K562 (cell line): ENCODE results near the gene TEX14. TPM values are rescaled to one million over a fixed set of nuclear protein-coding genes. Genes with fewer than 3 reads are reported as not detected.

Experiments used
- CBX1 ChIP-seq: sonication (generic); IDR thresholded peaks from 2 replicates; pipeline ENCODE4 v1.6.1; 2016; ENCODE audit warnings: antibody characterized with exemption, low read depth, mild to moderate bottlenecking
- CLOCK ChIP-seq: fragments of 250-450 bp; sonication (Bioruptor Pico); IDR thresholded peaks from 2 replicates; pipeline ENCODE4 v1.4.0; 2020; ENCODE audit warnings: mild to moderate bottlenecking, moderate library complexity, borderline replicate concordance
- CREB3L1 ChIP-seq: fragments of 450-650 bp; IDR thresholded peaks from 2 replicates; pipeline ENCODE4 v1.6.1; 2014; ENCODE audit warnings: low read depth, mild to moderate bottlenecking, moderate library complexity, borderline replicate concordance
- DEAF1 ChIP-seq: fragments of 450-650 bp; formaldehyde crosslinking; IDR thresholded peaks from 2 replicates; pipeline ENCODE4 v1.4.0; 2020; ENCODE audit warnings: mild to moderate bottlenecking, moderate library complexity
- HNRNPLL ChIP-seq: fragments of 200-400 bp; formaldehyde crosslinking; IDR thresholded peaks from 2 replicates; pipeline ENCODE4 v1.6.1; 2017; ENCODE audit warnings: low read length, low read depth, mild to moderate bottlenecking; ENCODE audit not compliant: poor library complexity, severe bottlenecking
- HNRNPUL1 ChIP-seq: fragments of 200-400 bp; formaldehyde crosslinking; IDR thresholded peaks from 2 replicates; pipeline ENCODE4 v1.6.1; 2017; ENCODE audit warnings: low read length
- ID3 ChIP-seq, 2 experiments: fragments of 250-450 bp in 1 of 2; fragments of 450-650 bp in 1 of 2; sonication (Bioruptor Pico) in 1 of 2; IDR thresholded peaks; 2 replicates each; pipeline versions ENCODE4 v1.6.1 to v1.8.0; 2016 to 2021; ENCODE audit warnings: mild to moderate bottlenecking in 2 of 2, moderate library complexity in 2 of 2, missing compliant biosample characterization in 1 of 2, missing genetic modification characterization in 1 of 2
- KDM5B ChIP-seq: fragments of 200-600 bp; sonication (generic); IDR thresholded peaks from 2 replicates; pipeline ENCODE4 v1.6.1; 2012; ENCODE audit warnings: low read depth, mild to moderate bottlenecking, moderate library complexity, low read length, control low read depth, inconsistent platforms; ENCODE audit not compliant: insufficient replicate concordance
- L3MBTL2 ChIP-seq: fragments of 450-650 bp; IDR thresholded peaks from 2 replicates; pipeline ENCODE4 v1.6.1; 2016; ENCODE audit warnings: mild to moderate bottlenecking, moderate library complexity
- NFE2L1 ChIP-seq: fragments of 450-650 bp; IDR thresholded peaks from 2 replicates; pipeline ENCODE4 v1.6.1; 2016; ENCODE audit warnings: missing genetic modification characterization, low read depth, mild to moderate bottlenecking, missing compliant biosample characterization, moderate library complexity, borderline replicate concordance
- NFIX ChIP-seq: fragments of 250-450 bp; sonication (Bioruptor Pico); IDR thresholded peaks from 2 replicates; pipeline ENCODE4 v1.4.0; 2020; ENCODE audit warnings: low read depth, mild to moderate bottlenecking, moderate library complexity
- PHB ChIP-seq: fragments of 250-450 bp; sonication (Bioruptor Pico); IDR thresholded peaks from 2 replicates; pipeline ENCODE4 v1.5.0; 2021
- THRA ChIP-seq: fragments of 450-650 bp; IDR thresholded peaks from 2 replicates; pipeline ENCODE4 v1.6.1; 2017; ENCODE audit warnings: mild to moderate bottlenecking, moderate library complexity
- TRIM24 ChIP-seq, 2 experiments: fragments of 450-650 bp; IDR thresholded peaks; 2 replicates each; pipeline ENCODE4 v1.6.1; 2016
- TSC22D4 ChIP-seq: fragments of 450-650 bp; IDR thresholded peaks from 2 replicates; pipeline ENCODE4 v1.6.1; 2016; ENCODE audit warnings: missing genetic modification characterization, missing biosample characterization, control low read depth
- ZNF551 ChIP-seq: fragments of 250-450 bp; sonication (Bioruptor Pico); IDR thresholded peaks from 2 replicates; pipeline ENCODE4 v1.5.0; 2021; ENCODE audit warnings: mild to moderate bottlenecking, moderate library complexity
- polyA plus RNA-seq, 8 experiments: library from polyadenylated mRNA; depleted of rRNA in 4 of 8; stranded (reverse) in 5 of 8; unstranded in 3 of 8; fragments of >200 nt; fragmentation: Nextera tagmentation in 2 of 8; fragmentation: Illumina TruSeq in 1 of 8; extraction: Ambion mirVana in 2 of 8; extraction: Trizol in 1 of 8; gene quantifications; 2 replicates each; pipeline versions ENCODE4 v1.2.1 to v1.2.3, GENCODE V29; 2011 to 2014; ENCODE audit warnings: inconsistent platforms in 1 of 8, missing spikeins in 1 of 8
- total RNA-seq, 7 experiments: library from RNA; depleted of rRNA in 6 of 7; stranded (reverse); fragments of >200 nt in 6 of 7; fragmentation: Illumina TruSeq in 2 of 7; extraction: Trizol in 2 of 7; gene quantifications; 2 replicates each; pipeline versions ENCODE4 v1.2.1 to v1.2.3, GENCODE V29; 2011 to 2021; ENCODE audit warnings: low replicate concordance in 1 of 7

The TEX14 gene
- total and polyA plus RNA-seq, 9 of the 15 experiments (the other 6 are each of a cell fraction or from before 2014, with no cell fraction given), result 0.05 to 0.12 (median 0.09) TPM; not detected in 1

DNA sequence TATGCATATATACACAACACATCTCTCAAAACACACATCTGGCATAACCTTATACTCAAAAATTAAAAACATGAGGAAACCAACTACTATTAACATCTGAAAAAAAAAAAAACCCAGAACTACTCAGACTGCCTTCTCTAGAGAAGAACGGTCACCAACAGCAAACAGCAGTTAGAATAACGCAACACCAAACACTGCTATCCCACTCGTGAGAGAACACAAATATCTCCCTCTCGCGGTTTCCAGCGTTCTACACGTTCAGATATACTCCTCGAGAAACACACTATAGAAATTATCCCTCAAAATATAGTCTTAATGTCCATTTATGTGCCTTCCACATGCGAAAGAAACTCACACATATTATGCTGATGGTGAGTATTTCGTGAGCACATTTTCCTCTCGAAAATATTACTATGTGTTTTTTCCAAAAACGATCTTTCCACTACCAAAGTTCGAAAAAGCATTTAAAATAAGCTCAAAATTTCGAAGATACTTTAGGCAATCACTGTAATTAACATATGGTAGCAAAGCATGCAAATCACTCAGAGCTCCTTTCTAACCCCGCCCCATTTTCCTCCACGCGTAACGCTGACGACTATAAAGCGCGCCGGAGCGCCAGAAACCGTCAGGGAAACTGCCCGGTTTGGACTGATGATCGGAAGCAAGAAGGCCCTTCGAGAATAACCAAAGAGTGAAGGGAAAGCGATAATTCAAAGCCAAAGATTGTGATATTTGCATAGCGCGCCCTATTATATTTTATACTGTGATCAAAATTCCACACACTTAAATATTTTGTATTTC is 60.1 kb downstream of the TEX14 start (continued):
- TF ChIP-seq DEAF1 (CRISPR knock-in tag) (peak; percentile 95), THRA (no peak), HNRNPUL1 (peak; percentile 94), ZNF551 (CRISPR knock-in tag) (peak; percentile 98), CBX1 (peak; percentile 100), TRIM24 (IDR thresholded peaks at IDR 0.05) (peak; percentile 85 to 86), NFE2L1 (tag) (no peak), KDM5B (peak; percentile 100), CREB3L1 (peak; percentile 84), CLOCK (CRISPR knock-in tag) (no peak), ID3 (CRISPR knock-in tag; IDR thresholded peaks at IDR 0.05) (no peak), ID3 (tag; IDR thresholded peaks at IDR 0.05) (peak; percentile 93), PHB (CRISPR knock-in tag) (peak; percentile 98), TSC22D4 (tag) (no peak), NFIX (CRISPR knock-in tag) (no peak), HNRNPLL (no peak), L3MBTL2 (peak; percentile 36)
